Activated T-helper 1 cell treated with Interleukin-2 at 50 U/mL for 16 hours (primary cell): Measurements from ENCODE around the gene GTPBP6.
"Not testable (repeated sequence)": the region's sequence is repeated elsewhere in the genome, so short reads cannot be mapped to it uniquely, and the experiment has no call there.

Experiments
- DNase-seq: peaks from one replicate; pipeline ENCODE4 v3.0.0-alpha.2; 2020; ENCODE audit warnings: low read depth

GTPBP6 gene

GRCh38 chrX:351736-352135 lies 33.1 kb upstream of the GTPBP6 start:
- no peak for DNase-seq

- not testable (repeated sequence) for DNase-seq
Observed at GRCh38 chrX:351324-351641, 32.7 kb upstream of the GTPBP6 start.

- DNase-seq = no peak
Observed at GRCh38 chrX:350534-351323, 32.1 kb upstream of the GTPBP6 start.

DNA sequence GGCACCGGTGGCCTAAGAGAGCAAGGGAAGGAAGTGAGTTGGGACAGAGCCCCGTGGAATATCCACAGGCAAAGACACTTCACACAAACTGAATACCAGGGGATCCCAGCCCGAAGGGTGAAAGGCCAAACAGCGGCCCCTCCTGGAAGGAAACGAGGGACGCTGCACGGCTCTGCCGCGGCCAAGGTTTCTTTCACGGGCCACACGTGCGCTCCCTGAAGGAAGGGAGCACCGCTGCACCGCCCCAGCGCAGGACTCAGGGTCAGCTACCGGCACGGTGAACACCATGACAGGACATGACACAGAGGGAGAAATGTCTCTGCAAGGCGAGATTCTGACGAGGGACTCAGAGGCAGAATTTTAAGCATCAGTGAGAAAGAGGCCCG lies 31.5 kb upstream of the GTPBP6 start:
- no peak for DNase-seq

GRCh38 chrX:349702-350101 lies 31.1 kb upstream of the GTPBP6 start:
- no peak for DNase-seq

DNA sequence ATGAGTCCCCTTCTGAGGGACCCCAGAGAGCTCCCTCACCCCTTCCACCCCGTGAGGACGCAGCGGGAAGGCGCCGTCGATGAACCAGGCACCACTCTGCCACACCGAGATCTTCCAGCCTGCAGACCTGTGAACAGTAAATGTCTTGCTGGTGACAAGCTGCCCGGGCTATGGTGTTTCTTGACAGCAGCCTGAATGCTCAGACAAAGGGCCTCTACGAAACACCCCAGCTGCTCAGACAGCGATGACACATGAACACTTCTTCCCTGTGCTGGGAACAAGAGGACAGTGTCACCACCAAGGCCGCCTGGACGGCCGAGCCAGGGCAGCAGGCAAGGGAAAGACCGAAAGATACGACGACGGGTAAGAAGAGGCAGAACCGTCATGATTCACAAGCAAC lies 30.6 kb upstream of the GTPBP6 start:
- no peak for DNase-seq

- DNase-seq = no peak
Observed at GRCh38 chrX:348461-349117, 30.0 kb upstream of the GTPBP6 start.

DNA sequence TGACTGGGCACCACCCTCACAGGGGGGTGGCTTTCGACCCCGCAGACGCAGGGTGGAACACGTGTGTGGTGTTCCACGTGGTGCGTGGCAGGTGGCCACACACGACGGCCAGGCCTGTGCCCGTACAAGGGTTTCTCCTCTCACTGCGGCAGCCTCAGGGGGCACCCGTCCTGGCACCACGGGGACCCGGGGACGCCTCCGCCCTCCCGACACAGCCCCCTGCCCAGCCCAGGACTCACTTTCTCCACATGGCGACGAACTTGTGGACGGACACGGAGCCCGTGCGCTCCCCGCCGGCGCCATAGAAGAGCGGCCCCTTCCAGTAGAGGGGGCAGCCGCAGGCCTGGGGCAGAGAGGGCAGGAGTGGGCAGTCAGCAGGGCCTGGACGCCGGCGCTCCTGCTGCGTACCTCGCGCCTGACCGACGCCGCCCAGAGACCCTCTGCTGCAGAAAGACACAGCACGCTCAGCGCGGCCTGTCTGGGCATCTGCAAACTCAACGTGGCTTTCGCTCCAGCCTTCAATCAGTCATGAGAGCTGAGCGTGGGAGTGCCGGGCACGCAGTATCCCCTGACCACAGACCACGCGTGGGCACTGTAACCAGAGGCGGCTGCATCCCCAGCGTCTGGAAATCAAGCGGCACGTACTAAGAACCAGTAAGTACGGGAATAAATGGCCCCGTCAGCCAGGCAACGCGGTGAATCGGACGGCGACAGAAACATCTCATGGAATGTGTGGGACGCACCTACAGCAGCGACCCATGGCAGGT lies 28.9 kb upstream of the GTPBP6 start:
- no peak for DNase-seq

- no peak for DNase-seq
Observed at GRCh38 chrX:346034-346813, 27.6 kb upstream of the GTPBP6 start.

GRCh38 chrX:345020-345925 lies 26.7 kb upstream of the GTPBP6 start:
- DNase-seq = no peak

- no peak for DNase-seq
Observed at GRCh38 chrX:344371-344901, 25.8 kb upstream of the GTPBP6 start.

- no peak for DNase-seq
Observed at GRCh38 chrX:341541-342101, 23.0 kb upstream of the GTPBP6 start.

- DNase-seq = no peak
Observed at GRCh38 chrX:340641-341423, 22.2 kb upstream of the GTPBP6 start.

DNA sequence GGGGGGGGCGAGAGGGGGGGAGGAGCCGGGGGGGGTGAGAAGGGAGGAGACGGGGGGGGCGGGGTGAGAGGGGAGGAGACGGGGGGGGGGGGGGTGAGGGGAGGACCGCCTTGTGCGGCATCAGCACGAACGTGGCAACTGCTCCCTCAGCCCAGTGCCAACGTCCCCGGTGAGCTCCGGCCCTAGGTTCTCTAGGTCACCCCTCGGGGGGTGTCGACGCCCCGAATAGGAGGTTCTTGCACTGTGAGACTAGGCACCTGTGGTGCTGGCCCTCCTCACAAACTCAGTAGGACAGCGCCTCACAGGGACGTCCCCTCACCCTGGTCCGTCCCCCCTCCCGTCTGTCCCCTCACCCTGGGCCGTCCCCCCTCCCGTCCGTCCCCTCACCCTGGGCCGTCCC lies 21.5 kb upstream of the GTPBP6 start:
- no peak for DNase-seq

- no peak for DNase-seq
Observed at GRCh38 chrX:338836-339400, 20.3 kb upstream of the GTPBP6 start.

DNA sequence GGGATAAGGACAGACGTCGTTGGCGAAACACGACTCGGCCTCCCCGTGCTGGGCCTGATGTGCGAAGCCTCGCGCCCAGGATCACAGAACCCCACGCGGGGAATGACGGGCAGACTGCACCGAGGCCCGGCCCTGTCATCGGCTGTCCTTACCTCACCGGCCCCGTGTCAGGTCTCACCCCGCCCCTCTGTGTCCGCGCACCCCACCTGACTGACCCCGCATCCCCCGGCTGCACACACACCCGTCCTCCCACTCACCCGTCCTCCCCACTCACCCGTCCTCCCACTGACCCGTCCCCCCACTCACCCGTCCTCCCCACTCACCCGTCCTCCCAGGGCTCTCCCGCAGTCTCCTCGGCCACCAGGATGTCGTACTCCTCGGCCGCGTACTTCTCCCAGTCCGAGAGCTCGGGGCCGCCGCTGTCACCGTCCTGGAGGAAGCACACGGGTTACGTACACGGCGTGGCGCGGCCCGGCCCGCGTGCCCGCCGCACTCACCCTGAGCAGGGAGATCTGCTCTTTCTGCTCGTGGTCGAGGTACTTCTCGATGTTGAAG lies 19.8 kb upstream of the GTPBP6 start:
- no peak for DNase-seq

GRCh38 chrX:337331-337831 lies 18.8 kb upstream of the GTPBP6 start:
- DNase-seq = no peak

DNA sequence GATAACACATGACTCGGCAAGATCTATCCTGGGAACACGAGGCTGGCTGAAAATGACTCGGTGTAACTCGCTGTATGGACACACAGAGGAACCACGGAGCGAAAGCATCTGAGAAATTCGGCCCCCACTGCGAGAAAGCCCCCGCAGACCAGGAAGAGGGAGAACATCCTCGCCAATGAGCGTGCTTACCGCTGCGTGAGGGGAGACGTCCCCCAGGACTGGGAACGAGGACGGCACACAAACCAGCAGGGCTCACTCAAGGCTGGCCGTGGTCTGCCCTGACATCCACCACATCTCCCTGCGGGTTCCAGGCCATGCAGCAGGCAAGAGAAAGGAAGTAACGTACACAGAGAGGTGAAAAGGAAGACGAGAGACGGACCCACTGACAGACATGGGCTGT lies 17.6 kb upstream of the GTPBP6 start:
- DNase-seq = no peak

- no peak for DNase-seq
Observed at GRCh38 chrX:335758-336155, 17.2 kb upstream of the GTPBP6 start.
